ENCODE data around the gene INPP5K.

INPP5K gene

DNA sequence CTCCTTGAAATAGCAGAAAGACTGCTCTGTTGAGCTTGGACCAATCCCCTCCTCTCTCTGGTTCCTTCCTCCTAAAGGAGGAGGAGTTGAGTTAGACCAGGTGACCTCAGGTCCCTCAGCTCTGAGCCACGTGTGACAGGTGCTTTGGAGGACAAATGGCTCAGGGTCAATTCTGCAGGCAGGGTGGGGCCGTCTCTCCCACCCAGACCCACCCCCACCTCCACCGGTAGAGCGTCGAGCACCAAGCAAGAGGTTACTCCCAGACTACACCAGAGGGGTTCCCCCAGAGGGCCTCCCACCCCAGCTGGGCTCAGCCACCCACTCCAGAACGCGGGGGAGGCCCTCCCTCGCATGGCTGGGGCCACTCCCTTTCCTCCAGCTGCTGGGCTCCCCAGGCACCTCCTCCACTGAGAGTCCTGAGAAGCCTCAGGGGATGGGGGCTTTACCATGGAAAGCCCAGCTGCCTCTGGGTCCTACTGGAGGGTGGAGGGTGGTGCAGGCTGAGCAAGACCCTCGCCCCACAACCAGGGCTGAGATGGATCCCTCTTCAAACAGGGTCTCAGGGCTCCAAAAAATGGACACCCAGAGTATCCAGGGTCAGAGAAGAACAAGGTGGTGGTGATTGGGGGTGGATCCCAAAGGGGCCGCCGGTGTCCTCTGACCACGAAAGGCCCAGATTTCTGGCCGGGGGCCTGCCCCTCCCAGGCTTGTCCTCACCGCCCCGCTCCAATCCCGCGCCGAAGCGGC lies 31.6 kb downstream of the INPP5K start:
- DNase-seq: no peak

DNA sequence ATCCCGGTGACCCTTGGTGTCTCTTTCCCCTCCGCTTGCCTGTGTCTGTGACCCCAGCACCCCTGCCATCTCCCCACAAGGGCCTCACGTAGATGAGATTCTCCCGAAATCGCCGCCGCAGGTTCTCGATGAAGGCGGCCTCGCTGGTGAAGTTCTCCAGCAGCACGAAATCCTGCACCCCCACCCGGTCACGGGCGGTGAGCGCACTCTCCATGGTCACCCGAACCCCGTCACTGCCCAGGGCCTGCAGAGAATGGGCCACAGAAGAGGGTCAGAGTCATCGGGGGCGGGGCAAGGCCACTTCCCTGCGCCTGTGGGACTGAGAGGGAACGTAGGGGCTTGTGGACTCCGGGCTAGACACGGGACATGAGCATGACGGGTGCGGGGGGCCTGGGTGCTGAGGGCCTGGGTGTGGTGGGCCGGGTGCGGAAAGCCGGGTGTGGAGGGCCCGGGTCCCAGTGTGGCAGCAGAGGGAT lies 32.3 kb downstream of the INPP5K start:
- no peak for DNase-seq

DNA sequence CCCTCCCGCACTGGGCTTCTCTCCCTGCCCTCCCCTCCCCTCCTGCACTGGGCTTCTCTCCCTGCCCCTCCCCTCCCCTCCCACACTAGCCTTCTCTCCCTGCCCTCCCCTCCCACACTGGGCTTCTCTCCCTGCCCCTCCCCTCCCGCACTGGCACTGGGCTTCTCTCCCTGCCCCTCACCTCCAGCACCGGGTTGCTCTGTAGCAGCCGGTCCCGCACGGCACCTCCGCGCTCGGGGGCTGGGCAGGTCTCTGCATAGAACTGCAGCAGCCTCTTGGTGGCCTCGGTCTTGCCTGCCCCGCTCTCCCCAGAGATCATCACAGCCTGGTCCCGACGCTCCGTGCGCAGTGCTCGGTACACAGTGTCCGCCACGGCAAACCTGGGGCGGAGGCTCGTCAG lies 33.7 kb downstream of the INPP5K start:
- no peak for DNase-seq

DNA sequence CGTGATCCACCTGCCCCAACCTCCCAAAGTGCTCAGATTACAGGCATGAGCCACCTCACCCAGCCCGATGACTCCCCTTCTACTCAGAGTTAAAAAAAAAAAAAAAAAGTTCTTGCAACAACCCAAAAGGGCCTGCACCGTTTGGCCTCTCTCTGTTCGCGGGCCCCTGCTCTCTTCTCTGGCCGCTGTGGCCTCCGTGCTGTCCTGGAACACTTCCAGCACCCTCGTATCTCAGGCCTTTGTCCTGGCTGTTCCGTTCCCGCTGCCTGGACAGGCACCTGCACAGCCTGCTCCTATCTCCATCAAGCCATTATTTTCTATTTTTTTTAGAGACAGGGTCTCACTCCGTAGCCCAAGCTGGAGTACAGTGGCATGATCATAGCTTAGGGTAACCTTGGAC lies 34.7 kb downstream of the INPP5K start:
- no peak for DNase-seq

DNA sequence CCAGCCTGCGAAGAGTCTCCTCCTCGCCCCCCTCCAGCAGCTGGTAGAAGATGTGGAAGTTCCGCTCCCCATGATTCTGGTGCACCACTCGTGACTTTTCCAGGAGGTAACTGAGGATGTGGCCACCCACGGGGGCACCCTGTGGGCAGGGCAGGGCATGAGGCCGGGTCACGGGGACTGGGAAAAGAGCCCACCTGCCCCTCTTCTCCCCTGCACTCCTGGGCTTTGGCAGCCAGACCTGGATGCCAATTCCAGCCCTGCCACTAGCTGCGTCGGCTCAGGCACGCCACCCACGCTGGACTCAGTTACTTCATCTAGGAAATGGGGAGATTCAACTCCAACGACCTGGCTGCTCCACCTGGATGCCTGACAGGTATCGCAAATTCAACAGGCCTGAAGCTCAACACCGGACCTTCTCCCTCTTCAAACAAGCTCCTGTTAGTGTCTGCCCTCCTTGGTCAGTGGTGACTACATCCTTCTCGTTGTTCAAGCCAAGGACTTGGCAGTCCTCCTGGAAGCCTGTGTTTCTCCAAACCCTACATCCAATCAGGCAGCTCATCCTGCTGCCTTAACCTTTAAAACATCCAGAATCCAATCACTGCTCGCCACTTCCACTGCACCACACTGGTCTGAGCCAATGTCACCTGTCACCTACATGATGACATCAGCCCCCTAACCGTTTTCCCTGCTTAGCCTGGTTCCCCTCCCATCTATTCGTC lies 35.5 kb downstream of the INPP5K start:
- DNase-seq: no peak

DNA sequence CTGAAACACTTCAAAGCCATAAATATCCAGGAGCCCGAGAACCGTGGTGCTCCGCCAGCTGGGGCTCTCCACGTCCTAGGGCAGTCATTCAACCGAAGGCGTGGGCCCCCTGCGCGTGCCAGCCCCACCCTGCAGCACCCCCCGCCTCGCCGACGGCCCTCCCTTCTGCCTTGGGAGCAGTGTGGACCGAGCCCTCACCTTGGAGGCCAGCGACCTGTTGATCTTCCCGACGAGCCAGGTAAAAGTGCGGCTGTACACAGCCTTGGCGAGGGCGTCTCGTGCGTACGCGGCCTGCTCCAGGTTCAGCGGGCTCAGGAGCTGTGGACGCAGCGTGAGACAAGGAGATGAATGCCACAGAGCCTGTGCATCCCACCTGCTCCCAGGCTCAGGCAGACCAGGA lies 38.0 kb downstream of the INPP5K start:
- no peak for DNase-seq

DNA sequence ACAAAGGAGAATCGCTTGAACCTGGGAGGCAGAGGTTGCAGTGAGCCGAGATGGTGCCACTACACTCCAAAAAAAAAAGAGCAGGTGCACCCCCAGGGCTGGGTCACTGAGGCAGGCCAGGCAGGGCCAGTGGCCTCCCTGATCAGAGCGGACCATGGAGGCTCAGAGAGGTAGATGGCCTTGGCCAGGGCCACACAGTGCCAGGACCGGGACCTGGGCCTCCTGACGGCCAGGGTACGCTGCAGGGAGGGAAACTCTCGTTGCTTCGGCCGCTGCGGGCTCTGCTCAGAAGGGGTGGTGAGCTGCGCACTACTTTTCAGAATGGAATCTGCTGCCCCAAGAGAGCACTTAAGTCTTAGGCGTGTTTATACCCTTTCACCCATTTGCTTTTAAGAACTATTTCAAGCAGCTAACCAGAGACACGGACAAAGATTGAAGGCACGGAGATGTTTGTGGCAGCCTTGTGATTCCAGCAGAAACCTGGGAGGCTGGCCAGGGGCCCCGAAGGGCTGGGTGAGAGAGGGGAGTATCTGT lies 41.0 kb downstream of the INPP5K start:
- no peak for DNase-seq

DNA sequence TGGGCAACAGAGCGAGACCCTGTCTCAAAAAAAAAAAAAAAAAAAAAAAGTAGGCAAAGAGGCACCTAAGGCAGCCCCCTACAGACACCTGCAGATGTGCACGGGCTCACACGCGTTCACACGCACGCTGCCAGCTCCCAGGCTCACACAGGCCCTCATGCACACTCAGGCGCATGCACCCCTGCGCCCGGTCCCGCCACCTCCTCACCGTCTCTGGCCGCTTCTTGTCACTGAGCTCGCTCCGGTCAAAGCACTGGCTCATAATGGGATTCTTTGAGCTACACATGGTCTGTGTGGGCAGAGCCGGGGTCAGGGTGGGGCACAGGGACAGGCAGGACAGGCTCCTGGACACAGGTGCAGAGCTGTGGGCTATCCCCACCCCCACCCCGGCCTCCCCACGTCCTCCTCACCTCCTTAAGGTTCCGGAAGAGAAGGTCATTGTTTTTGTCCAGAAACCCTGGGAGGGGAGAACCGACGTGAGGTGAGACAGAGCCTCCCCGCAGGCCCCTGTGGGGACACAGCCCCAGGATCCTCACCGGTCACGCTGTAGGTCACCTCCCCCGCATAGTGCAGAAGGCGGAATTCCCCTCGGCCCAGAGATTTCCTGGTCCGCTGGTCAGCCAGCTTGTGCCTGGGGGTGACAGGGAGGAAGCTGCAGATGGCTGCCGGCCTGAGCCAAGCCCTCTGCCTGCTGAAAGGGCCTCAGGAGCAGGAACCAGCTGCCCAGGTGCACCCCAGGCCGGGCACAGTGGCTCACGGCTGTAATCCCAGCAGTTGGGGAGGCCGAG lies 41.8 kb downstream of the INPP5K start:
- DNase-seq: no peak

DNA sequence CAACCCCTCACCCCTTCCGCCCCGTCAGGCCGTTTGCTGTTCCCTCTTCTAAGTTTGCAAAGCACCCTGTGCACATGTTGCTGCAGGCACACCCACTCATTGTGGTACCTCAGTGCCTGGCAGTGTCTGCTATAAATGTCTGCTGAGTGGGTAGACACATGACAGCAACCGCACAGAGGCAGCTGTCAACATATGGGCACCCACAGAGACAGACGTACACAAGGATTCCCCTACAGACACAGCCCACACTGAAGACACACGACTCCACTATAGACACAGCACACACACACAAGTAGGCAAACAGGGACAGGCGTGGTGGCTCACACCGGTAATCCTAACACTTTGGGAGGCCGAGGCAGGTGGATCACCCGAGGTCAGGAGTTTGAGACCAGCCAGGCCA lies 42.6 kb downstream of the INPP5K start:
- no peak for DNase-seq

DNA sequence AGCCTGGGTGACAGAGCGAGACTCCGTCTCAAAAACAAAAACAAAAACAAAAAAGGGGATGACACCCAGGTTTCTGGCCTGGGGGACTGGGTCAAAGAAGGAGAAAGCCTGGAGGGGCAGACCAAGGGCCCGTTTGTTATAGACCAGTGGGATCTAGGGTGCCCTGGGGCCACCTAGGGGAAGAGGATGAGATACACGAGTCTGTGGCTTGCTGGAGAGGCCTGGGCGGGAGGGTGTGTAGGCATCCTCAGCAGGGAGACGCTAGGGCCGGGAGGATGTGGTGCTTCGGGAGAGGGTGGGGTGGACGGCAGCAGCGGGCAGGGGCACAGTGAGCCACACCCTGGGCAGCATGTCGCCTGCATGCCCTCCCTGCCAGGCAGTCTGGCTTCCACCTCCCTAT lies 43.2 kb downstream of the INPP5K start:
- DNase-seq: no peak

DNA sequence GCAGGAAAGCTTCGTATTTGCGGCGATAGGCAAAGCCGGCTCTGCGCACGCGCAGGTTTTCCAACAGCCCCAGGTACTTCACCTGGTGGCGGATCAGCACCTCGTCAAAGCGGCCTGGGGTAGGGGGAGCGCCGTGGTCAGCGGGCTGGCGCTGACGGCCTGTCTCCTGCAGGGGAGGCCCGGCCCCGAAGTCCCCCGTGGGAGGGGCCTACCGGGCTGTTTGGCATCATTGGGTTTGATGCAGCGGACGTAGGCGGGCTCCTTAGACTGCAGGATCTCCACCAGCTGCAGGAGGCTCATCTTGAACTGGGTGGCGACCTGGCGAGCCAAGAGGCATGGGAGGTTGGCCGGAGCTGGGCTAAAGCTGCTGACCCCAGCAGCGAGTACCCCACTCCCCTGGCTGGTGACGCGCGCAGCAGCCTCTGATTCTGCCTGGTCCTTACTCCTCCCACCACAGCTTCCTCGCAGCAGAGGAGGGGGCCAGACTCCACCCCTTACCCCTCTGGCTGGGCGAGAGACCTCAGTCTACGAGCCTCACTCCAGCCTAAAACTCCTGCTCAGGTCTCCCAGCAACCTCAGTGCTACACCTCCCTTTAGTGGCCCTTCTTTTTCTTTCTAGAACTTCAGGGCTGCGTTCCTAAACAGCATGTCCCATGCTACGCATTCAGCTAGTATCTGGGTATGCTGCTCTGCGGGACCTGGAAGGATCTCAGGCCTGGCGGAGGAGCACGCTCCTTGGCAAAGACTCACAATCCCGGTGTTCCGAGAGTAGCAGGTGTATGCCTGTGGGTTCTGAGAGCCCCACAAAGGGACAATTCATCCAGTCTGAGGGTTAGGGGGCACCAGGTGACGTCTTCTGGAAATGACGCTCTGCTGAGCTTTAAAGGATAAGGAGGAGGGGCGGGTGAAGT lies 44.2 kb downstream of the INPP5K start:
- no peak for DNase-seq

DNA sequence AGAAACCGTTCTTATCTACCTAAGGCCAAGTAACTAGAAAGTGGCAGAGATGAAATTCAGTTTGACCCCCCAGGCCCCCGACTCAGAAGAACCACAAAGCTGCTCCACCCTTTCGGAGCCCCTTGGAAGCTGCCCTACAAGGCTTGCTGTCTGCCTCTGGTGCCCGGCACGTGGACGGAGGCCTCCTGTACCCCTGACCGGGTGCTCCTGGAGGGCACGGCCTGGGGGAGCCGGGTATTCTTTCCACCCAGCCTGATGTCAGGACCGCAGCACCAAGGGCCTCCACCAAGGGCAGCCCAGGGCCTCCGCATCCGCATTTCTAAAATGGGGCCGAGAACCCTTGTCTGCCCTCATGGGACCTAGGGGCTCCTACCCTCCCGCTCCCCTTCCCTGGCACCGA lies 44.9 kb downstream of the INPP5K start:
- no peak for DNase-seq

DNA sequence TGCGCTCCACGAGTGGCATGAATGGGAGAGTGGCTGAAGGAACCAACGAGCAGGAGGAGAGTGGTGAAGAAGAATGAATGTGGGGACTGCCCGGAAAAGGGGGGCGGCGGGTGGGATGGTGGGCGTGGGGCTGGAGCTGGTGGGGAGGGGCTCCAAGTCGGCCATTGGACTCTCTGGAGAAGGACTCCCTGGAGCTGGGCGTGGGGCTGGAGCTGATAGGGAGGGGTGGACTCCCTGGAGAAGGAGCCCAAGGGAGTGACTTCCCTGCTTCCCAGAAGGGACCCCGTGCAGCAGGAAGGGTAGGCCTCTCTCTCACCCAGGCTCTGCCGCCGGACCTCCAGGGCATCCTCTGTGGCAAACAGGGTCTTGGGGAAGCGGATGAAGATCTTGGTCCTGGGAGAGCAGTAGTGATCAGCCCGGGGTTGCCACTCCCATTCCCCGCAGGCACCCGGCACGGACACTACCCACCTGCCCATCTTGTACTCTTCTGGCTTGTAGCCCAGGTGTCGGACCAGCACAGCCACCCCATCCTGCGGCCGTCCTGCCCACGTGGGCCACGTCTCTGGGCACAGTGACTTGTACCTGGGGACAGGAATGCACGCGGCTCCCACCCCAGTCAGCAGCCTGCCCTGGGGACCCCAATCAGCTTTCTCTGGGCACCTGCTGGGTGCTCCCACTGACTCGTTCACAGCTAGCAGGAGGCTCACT lies 45.5 kb downstream of the INPP5K start:
- DNase-seq: no peak

DNA sequence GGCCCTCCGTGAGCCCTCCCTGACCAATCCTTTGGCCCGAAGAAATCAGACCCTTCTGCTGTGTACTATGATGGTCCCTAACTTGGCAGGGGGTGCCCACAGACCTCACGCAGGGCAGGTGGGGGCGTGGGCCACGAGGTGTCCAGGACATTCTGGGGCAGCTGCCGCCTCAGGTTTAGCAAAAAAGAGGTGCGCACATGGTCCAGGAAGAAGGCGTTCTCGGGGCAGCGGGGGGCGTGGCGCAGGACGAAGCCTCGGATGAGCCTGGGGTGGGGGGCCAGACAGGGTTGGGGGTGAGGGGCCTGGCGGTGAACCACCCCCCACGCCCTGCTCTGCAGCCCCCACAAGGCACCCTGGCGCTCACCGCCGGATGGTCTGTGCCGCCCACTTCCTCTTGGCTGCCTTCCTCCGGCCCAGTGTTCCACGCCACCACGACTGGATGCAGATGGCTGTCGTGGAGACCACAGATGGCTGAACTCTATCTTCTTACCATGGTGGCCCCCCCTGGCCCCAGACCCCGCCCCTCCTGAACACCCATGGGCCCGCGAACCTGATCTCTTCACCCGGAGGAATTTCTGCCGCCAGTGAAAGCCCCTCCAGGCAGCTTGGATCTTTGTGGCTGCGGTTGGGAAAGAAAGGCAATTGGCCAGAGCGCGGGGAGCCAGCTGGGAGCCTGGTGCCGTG lies 46.2 kb downstream of the INPP5K start:
- no peak for DNase-seq

DNA sequence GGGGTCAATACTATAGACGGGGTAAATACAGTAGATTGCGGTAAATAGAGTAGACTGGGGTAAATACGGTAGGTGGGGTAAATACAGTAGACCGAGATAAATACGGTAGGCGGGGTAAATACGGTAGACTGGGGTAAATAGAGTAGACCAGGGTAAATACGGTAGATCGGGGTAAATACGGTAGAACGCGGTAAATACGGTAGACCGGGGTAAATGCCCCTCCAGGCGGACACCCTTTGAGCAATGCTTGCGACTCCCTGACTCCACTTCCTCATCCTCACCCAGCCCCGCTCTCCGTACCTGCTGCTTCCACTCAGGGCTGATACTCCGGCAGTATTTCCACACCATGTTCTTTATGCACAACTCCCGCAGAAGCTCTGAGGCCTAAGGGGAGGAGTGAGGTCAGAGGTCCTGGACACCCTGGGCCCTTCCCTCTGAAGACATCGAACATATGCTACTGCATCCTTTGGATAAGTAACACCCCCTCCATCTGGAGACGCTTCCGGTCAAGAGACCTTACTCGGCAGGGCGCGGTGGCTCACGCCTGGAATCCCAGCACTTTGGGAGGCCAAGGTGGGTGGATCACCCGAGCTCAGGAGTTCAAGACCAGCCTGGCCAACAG lies 47.1 kb downstream of the INPP5K start:
- no peak for DNase-seq

DNA sequence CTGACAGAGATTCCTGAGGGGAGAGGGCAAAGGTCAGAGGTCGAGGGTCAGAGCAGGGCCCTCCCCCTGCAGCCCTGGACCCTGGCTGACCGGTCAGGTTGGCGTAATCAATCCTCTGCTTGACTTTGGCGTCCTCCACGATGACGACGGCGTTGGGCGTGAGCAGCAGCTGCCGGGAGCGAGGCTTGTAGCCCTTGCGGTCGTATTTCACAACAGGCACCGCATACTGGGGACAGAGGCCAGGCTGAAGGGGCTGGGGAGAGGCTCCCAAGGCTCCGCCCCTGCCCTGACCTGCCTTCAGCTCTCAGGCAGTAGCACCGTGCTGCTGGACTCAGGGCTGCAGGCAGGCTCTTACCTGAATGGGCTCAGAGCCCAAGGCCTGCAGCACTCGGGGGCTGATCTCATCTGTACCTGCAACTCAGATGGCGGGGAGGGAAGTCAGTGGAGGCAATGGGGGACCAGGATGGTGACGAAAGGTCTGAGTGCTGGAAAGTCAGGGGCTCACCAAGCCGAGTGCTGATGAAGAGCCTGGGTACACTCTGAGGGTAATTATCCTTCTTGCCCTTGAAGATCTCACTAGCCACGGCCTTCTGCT lies 48.4 kb downstream of the INPP5K start:
- DNase-seq: no peak

DNA sequence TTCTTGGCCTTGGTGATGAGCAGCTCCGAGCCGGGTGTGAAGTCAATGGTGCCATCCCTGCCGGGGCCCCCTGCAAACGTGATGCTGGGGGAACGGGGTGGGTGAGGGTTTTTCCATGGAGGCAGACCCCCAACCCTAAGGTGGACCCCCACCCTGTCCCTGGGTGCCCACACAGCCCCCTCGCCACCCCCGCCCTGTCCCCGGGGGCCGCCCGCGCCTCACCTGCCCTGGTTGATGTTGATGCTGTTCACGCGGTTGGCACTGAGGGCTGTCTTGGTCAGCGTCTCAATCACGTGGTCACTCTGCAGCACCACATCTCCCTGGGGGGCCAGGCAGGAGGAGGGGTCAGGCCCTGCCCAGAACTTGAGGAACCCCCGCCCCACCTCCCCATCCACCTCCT lies 49.2 kb downstream of the INPP5K start:
- no peak for DNase-seq

DNA sequence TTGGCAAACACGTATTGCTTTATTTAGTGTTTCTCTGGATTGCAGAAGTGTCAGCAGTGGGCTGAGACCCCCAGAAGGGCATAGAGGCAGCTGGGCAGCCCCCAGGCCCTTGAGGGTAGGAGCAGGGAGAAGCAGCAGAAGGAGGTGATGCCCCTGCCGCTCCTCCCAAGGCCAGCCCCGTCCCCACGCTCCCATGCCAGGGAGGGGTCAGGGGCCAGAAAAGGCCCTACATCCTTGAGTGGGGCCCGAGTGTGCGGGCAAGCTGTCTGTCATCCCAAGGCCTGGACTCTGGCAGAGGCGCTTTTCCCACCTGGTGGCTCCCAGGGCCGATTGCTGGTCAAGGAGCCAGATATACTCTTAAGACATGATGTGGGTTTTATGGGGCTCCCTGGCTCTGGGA lies 52.2 kb downstream of the INPP5K start:
- no peak for DNase-seq

DNA sequence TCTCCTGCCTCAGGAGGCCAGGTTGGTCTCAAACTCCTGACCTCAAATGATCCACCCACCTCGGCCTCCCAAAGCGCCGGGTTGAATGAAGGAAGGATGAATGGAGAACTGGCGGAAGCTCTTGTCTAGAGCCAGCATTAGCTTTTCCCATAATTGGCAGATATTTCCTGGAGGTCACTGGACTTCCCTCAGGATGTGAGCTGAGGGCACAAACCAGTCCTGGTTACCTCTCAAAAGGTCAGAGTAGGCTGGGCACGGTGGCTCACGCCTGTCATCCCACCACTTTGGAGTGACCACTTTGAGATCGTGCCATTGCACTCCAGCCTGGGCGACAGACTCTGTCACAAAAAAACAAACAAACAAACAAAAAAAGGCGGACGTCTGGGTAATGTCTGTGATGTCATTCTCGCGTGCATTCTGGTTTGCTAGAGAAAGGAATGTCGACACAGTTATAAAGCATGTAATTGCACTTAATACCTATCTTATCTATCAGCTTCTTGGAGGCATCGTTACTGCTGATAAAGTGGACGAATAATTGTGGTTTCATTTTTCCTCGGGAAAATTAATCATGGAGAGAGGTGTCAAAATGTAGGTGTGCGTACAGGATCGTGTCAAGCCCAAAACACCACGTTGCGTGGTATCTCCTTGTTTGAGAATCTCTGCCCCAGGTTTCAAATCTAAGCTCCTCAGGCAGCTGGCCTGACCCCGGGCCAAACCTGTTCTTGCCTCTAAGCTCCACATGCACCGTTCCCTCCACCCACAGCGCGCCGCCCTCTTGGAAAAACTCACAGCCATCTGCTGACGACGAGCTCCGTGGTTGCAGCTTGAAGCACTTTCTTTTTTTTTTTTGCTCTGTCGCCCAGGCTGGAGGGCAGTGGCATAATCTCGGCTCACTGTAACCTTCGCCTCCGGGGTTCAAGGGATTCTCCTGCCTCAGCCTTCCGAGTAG lies 54.0 kb downstream of the INPP5K start:
- DNase-seq: no peak

Data from NCI-H446 treated with DMSO at 0.1 percent for 48 hours (cell line).